ENCODE measurements around the gene MBD3.

GRCh38 chr19:1574354-1575136 is 18.1 kb downstream of the MBD3 start:
- no peak for TF ChIP-seq EZH2 (IDR thresholded peaks at IDR 0.05; ENCODE audit: insufficient read depth, poor library complexity, severe bottlenecking)
- TF ChIP-seq EZH2phosphoT487 (IDR thresholded peaks at IDR 0.05; ENCODE audit: insufficient read depth, low read depth): no peak

Data from GM23248 (cell line).